ENCODE data around the gene DEPDC7. TPM values are rescaled to one million over a fixed set of nuclear protein-coding genes. Genes with fewer than 3 reads are reported as not detected.
"Not testable (repeated sequence)": the region's sequence is repeated elsewhere in the genome, so short reads cannot be mapped to it uniquely, and the experiment has no call there.

Gene DEPDC7
- total RNA-seq: 10 to 100 TPM in 1 of 4 donors, 1 to 10 TPM in 3; 6.9 to 12.2 (median 9.1) TPM

GRCh38 chr11:33015621-33016551 lies at the start of gene DEPDC7:
Gene DEPDC7, plus strand, starts transcription at chr11:33015878. Its CDS starts 78 bp downstream, at chr11:33015956.
- peak; percentile 81 to 89 for DNase-seq (ENCODE audit: low spot score in 2 of 2)
- Histone ChIP-seq H3K36me3 (no peaks in the 10 kb centered on the region), H3K4me1 (peaks cover 0 to 28% (median 0%) of the 10 kb centered on the region in 4 donors), H3K9me3 (no peaks in the 10 kb centered on the region), H3K4me3 (peak within 1 kb of the TSS; percentile 54 to 66 (median 62)), H3K27me3 (peaks cover 0 to 5% of the 10 kb centered on the region in 2 donors), H3K27ac (peak within 1 kb of the TSS; percentile 55 to 84 (median 76))
- TF ChIP-seq CTCF (IDR thresholded peaks at IDR 0.05) (peak in 1 of 5 experiments; percentile 15), POLR2A (IDR thresholded peaks at IDR 0.05) (peak; percentile 45 to 83), EP300 (IDR thresholded peaks at IDR 0.05) (peak in 1 of 2 donors; percentile 84)
- WGBS, 2 donors: 2 to 4% methylated on average over 31 to 50 of the region's 89 CpGs

- Histone ChIP-seq H3K27me3 (no peaks in the 10 kb centered on the region), H3K9me3 (no peaks in the 10 kb centered on the region), H3K4me3 (no peak overlapping the region), H3K4me1 (no peaks in the 10 kb centered on the region), H3K36me3 (peaks cover 0 to 46% (median 5%) of the 10 kb centered on the region in 3 donors), H3K27ac (no peak overlapping the region)
- WGBS, 2 donors: 40 to 53% methylated on average over 1 of the region's 1 CpG
- TF ChIP-seq CTCF (IDR thresholded peaks at IDR 0.05) (no peak), POLR2A (IDR thresholded peaks at IDR 0.05) (no peak), EP300 (IDR thresholded peaks at IDR 0.05) (no peak)
- no peak for DNase-seq (ENCODE audit: low spot score in 2 of 2)
Measured at GRCh38 chr11:32968541-32968940, 47.1 kb upstream of the DEPDC7 start.

- H3K27me3 ChIP-seq; H3K4me3 ChIP-seq; H3K27ac ChIP-seq; H3K4me1 ChIP-seq; DNase-seq (ENCODE audit: low spot score in 2 of 2); H3K9me3 ChIP-seq: not testable (repeated sequence)
- WGBS, 2 donors: 98 to 99% methylated on average over 3 of the region's 3 CpGs
- peaks cover 0 to 50% (median 5%) of the 10 kb centered on the region in 3 donors for H3K36me3 ChIP-seq
Measured at GRCh38 chr11:32972233-32972632, 43.4 kb upstream of the DEPDC7 start.

GRCh38 chr11:32972781-32973180 lies 42.9 kb upstream of the DEPDC7 start:
- TF ChIP-seq CTCF (IDR thresholded peaks at IDR 0.05) (no peak), EP300 (IDR thresholded peaks at IDR 0.05) (no peak), POLR2A (IDR thresholded peaks at IDR 0.05) (no peak)
- 84 to 94% methylated on average over 3 of the region's 3 CpGs for WGBS, 2 donors
- Histone ChIP-seq H3K9me3 (no peaks in the 10 kb centered on the region), H3K4me3 (no peak overlapping the region), H3K36me3 (peaks cover 0 to 55% (median 5%) of the 10 kb centered on the region in 3 donors), H3K27ac (no peak overlapping the region), H3K4me1 (no peaks in the 10 kb centered on the region), H3K27me3 (no peaks in the 10 kb centered on the region)
- DNase-seq (ENCODE audit: low spot score in 2 of 2): no peak

GRCh38 chr11:32982626-32983025 lies 33.1 kb upstream of the DEPDC7 start:
- Histone ChIP-seq H3K9me3 (no peaks in the 10 kb centered on the region), H3K36me3 (peaks cover 0 to 26% (median 0%) of the 10 kb centered on the region in 3 donors), H3K27ac (no peak overlapping the region), H3K4me1 (no peaks in the 10 kb centered on the region), H3K27me3 (no peaks in the 10 kb centered on the region), H3K4me3 (no peak overlapping the region)
- DNase-seq (ENCODE audit: low spot score in 2 of 2): no peak
- TF ChIP-seq POLR2A (IDR thresholded peaks at IDR 0.05): no peak
- no peak for TF ChIP-seq CTCF (IDR thresholded peaks at IDR 0.05)
- TF ChIP-seq EP300 (IDR thresholded peaks at IDR 0.05): no peak
- WGBS, 2 donors: 70 to 75% methylated on average over 2 of the region's 2 CpGs
